ENCODE results near the gene PIGS. TPM values are rescaled to one million over a fixed set of nuclear protein-coding genes. Genes with fewer than 3 reads are reported as not detected.
"Not testable (repeated sequence)": the region's sequence is repeated elsewhere in the genome, so short reads cannot be mapped to it uniquely, and the experiment has no call there.

The PIGS gene
- total and polyA plus RNA-seq, 2 donors = 19.6 to 25.5 TPM

DNA sequence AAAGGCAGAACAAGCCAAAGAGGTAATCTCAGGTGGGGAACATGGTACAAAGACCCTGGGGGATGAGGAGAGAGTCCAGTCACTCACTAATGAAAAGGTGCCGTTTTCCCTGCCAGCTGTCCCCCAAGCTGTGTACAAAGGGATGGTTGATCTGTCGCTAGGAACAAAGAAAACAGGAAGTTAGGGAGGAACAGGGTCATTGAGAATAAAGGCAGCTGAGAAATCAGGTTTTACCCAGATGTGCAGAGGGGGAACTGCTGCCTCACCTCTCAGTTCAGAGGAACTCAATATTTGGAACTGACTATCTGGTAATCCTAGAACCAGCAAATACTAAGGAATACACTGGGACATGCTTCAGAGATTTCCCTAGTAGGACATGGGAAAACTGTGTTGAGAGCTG lies 41.2 kb upstream of the PIGS start:
- Histone ChIP-seq H3K36me3 (ENCODE audit: control insufficient read depth in 2 of 2, insufficient read depth in 2 of 2, low read length in 1 of 2) (peaks cover 36 to 69% of the 10 kb centered on the region in 2 donors), H3K4me1 (ENCODE audit: control insufficient read depth in 2 of 2, insufficient read depth in 2 of 2, low read length in 2 of 2) (peaks cover 0 to 5% of the 10 kb centered on the region in 2 donors), H3K9me3 (ENCODE audit: control insufficient read depth in 2 of 2, insufficient read depth in 1 of 2, low read length in 1 of 2) (no peaks in the 10 kb centered on the region), H3K27me3 (ENCODE audit: control insufficient read depth in 2 of 2, insufficient read depth in 1 of 2, low read length in 1 of 2) (no peaks in the 10 kb centered on the region), H3K27ac (ENCODE audit: low read depth in 1 of 2, low read length in 1 of 2) (no peak overlapping the region), H3K4me3 (ENCODE audit: low read length in 2 of 2) (no peak overlapping the region)
- DNase-seq (ENCODE audit: low read depth in 6 of 9, low spot score in 9 of 9) = no peak
- 31% methylated on average over 2 of the region's 2 CpGs for WGBS

DNA sequence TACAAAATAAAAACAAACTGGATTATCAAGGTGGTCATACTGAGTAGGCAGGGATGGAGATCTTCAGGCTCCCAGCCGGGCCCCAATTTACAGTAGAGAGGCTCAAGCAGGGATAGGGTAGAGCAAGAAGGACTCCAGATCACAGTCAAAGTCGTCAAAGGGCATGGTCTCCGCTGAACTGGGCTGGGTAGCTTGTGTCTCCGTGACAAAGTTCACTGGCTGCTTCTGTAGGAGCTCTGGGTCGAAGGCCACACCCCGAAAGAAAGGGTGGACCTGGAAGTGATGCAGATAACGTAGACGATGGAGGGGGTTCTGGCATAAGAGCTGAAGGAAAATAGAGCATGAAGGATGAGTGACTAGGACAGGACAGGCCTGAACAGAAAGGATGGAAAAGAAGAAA lies 39.1 kb upstream of the PIGS start:
- Histone ChIP-seq H3K36me3 (ENCODE audit: control insufficient read depth in 2 of 2, insufficient read depth in 2 of 2, low read length in 1 of 2) (peaks cover 18 to 47% of the 10 kb centered on the region in 2 donors), H3K27me3 (ENCODE audit: control insufficient read depth in 2 of 2, insufficient read depth in 1 of 2, low read length in 1 of 2) (no peaks in the 10 kb centered on the region), H3K4me1 (ENCODE audit: control insufficient read depth in 2 of 2, insufficient read depth in 2 of 2, low read length in 2 of 2) (peaks cover 0 to 5% of the 10 kb centered on the region in 2 donors), H3K9me3 (ENCODE audit: control insufficient read depth in 2 of 2, insufficient read depth in 1 of 2, low read length in 1 of 2) (no peaks in the 10 kb centered on the region), H3K27ac (ENCODE audit: low read depth in 1 of 2, low read length in 1 of 2) (no peak overlapping the region), H3K4me3 (ENCODE audit: low read length in 2 of 2) (no peak overlapping the region)
- 96% methylated on average over 8 of the region's 8 CpGs for WGBS
- no peak for DNase-seq (ENCODE audit: low read depth in 6 of 9, low spot score in 9 of 9)

GRCh38 chr17:28604031-28604430 lies 32.7 kb upstream of the PIGS start:
- not testable (repeated sequence) for H3K4me3 ChIP-seq (ENCODE audit: low read length in 2 of 2); H3K27ac ChIP-seq (ENCODE audit: low read depth in 1 of 2, low read length in 1 of 2); H3K27me3 ChIP-seq (ENCODE audit: control insufficient read depth in 2 of 2, insufficient read depth in 1 of 2, low read length in 1 of 2); H3K9me3 ChIP-seq (ENCODE audit: control insufficient read depth in 2 of 2, insufficient read depth in 1 of 2, low read length in 1 of 2); DNase-seq (ENCODE audit: low read depth in 6 of 9, low spot score in 9 of 9); H3K36me3 ChIP-seq (ENCODE audit: control insufficient read depth in 2 of 2, insufficient read depth in 2 of 2, low read length in 1 of 2)
- H3K4me1 ChIP-seq (ENCODE audit: control insufficient read depth in 2 of 2, insufficient read depth in 2 of 2, low read length in 2 of 2) = peaks cover 3 to 10% of the 10 kb centered on the region in 2 donors
- WGBS = 97% methylated on average over 29 of the region's 31 CpGs

DNA sequence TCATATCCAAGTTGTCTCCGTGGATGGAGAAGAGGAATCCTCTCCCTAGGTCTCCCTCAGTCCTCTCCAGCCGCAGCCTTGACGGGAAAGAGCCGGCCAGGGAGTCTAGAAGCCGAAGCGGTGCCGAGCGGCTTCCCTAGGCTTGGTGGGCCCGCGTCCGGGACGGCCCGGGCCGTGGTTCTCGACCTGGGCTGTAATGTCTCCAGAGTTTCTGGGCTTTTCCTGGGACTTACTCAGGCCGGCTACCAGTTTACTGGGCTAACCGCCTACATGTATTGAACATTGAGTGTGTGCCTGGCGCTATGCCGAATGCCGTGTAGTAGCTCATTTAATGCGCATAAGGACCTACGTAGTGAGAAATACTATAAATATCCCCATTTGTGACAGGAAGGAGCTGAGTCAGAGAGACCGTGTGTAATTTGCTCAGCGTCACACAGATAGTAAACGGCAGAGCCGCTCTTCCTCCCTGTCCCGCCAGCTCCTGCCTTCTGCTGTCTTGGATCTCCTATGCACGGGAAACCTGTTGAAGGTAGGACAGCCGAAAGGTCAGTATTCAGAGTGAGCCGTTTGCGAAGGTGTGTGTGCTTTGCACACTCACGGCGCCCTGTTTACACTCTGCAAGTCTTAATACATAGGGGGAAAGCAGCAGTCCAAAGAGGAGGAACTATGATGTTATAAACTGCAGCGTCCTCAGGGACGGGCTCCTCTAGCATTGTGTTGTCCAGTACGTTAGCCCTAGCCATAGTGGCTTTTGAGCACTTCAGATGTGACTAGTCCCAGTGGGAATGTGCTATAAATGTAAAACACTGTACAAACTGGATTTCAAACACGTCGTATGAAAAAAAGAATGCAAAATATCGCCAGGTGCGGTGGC lies 28.2 kb upstream of the PIGS start:
- Histone ChIP-seq H3K27ac (ENCODE audit: low read depth in 1 of 2, low read length in 1 of 2) (peak overlapping the region; percentile 83 to 92), H3K27me3 (ENCODE audit: control insufficient read depth in 2 of 2, insufficient read depth in 1 of 2, low read length in 1 of 2) (no peaks in the 10 kb centered on the region)
- 11% methylated on average over 40 of the region's 40 CpGs for WGBS

GRCh38 chr17:28598799-28599310 lies 27.5 kb upstream of the PIGS start, which contains the start of gene SPAG5:
SPAG5 (minus strand) TSS chr17:28599025; CDS start chr17:28598946, 79 bp downstream.
- H3K9me3 ChIP-seq (ENCODE audit: control insufficient read depth in 2 of 2, insufficient read depth in 1 of 2, low read length in 1 of 2) = peaks cover 0 to 3% of the 10 kb centered on the region in 2 donors
- WGBS = under 1% methylated on average over 44 of the region's 44 CpGs
- H3K4me1 ChIP-seq (ENCODE audit: control insufficient read depth in 2 of 2, insufficient read depth in 2 of 2, low read length in 2 of 2) = peaks cover 9 to 18% of the 10 kb centered on the region in 2 donors
- no peaks in the 10 kb centered on the region for H3K27me3 ChIP-seq (ENCODE audit: control insufficient read depth in 2 of 2, insufficient read depth in 1 of 2, low read length in 1 of 2)
- H3K36me3 ChIP-seq (ENCODE audit: control insufficient read depth in 2 of 2, insufficient read depth in 2 of 2, low read length in 1 of 2) = peaks cover 0 to 3% of the 10 kb centered on the region in 2 donors
- H3K27ac ChIP-seq (ENCODE audit: low read depth in 1 of 2, low read length in 1 of 2) = peak within 1 kb of the TSS; percentile 84 to 92
- DNase-seq (ENCODE audit: low read depth in 6 of 9, low spot score in 9 of 9) = peak; percentile 79 to 96 (median 91)
- peak within 1 kb of the TSS; percentile 68 to 87 for H3K4me3 ChIP-seq (ENCODE audit: low read length in 2 of 2)

More for the DNA sequence above, 28.2 kb upstream of the PIGS start:
- peaks cover 0 to 3% of the 10 kb centered on the region in 2 donors for H3K36me3 ChIP-seq (ENCODE audit: control insufficient read depth in 2 of 2, insufficient read depth in 2 of 2, low read length in 1 of 2)
- peak overlapping the region; percentile 68 to 87 for H3K4me3 ChIP-seq (ENCODE audit: low read length in 2 of 2)
- DNase-seq (ENCODE audit: low read depth in 6 of 9, low spot score in 9 of 9) = peak in 8 of 9 donors; percentile 16 to 66 (median 33)
- H3K4me1 ChIP-seq (ENCODE audit: control insufficient read depth in 2 of 2, insufficient read depth in 2 of 2, low read length in 2 of 2) = peaks cover 9 to 18% of the 10 kb centered on the region in 2 donors
- peaks cover 0 to 3% of the 10 kb centered on the region in 2 donors for H3K9me3 ChIP-seq (ENCODE audit: control insufficient read depth in 2 of 2, insufficient read depth in 1 of 2, low read length in 1 of 2)

GRCh38 chr17:28598389-28598788 lies 27.1 kb upstream of the PIGS start:
- Histone ChIP-seq H3K36me3 (ENCODE audit: control insufficient read depth in 2 of 2, insufficient read depth in 2 of 2, low read length in 1 of 2) (peaks cover 0 to 4% of the 10 kb centered on the region in 2 donors), H3K4me3 (ENCODE audit: low read length in 2 of 2) (peak overlapping the region; percentile 68 to 87), H3K27ac (ENCODE audit: low read depth in 1 of 2, low read length in 1 of 2) (peak overlapping the region; percentile 66 to 84), H3K4me1 (ENCODE audit: control insufficient read depth in 2 of 2, insufficient read depth in 2 of 2, low read length in 2 of 2) (peaks cover 9 to 18% of the 10 kb centered on the region in 2 donors), H3K9me3 (ENCODE audit: control insufficient read depth in 2 of 2, insufficient read depth in 1 of 2, low read length in 1 of 2) (peaks cover 0 to 3% of the 10 kb centered on the region in 2 donors), H3K27me3 (ENCODE audit: control insufficient read depth in 2 of 2, insufficient read depth in 1 of 2, low read length in 1 of 2) (no peaks in the 10 kb centered on the region)
- peak in 1 of 9 donors; percentile 11 for DNase-seq (ENCODE audit: low read depth in 6 of 9, low spot score in 9 of 9)
- WGBS = 12% methylated on average over 17 of the region's 17 CpGs

DNA sequence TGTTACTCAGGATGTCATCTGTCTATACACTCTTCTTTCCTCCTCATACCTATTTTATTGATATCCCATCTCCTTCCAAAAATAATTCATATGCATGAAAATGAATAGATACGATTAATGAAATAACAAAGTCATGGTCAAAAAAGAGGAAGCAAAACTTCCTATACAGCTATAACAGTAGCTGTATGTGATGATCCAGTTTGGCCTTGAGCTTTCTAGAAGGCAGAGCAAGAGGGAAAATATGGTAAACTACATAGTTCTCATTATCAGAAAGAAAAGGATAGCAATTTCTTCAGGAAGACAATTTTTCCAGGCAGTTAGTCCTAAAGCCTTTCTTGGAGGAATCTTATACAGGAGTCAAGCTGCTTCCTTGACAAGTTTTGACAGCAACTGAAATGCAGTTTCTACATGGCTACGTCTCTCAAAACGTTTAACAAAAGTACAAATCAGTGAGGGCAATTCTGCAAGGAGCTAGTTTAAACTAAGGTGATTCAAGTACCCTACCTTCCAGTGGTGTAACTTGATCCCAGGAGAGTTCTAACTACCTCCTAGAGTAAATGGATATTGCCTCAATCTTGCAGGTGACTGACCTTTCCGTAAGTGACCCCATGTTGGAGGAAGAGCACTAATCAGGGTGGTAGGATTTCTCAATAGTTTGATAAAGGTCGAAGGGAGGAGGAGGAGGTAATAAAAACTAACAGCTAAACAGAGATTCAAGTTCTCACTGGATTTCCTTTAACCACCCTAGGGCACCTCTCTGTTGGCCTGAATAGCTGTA lies 26.5 kb upstream of the PIGS start:
- Histone ChIP-seq H3K4me1 (ENCODE audit: control insufficient read depth in 2 of 2, insufficient read depth in 2 of 2, low read length in 2 of 2) (peaks cover 9 to 18% of the 10 kb centered on the region in 2 donors), H3K27ac (ENCODE audit: low read depth in 1 of 2, low read length in 1 of 2) (peak overlapping the region in 1 of 2 donors; percentile 84), H3K36me3 (ENCODE audit: control insufficient read depth in 2 of 2, insufficient read depth in 2 of 2, low read length in 1 of 2) (peaks cover 6% of the 10 kb centered on the region in 2 donors), H3K9me3 (ENCODE audit: control insufficient read depth in 2 of 2, insufficient read depth in 1 of 2, low read length in 1 of 2) (peaks cover 0 to 3% of the 10 kb centered on the region in 2 donors), H3K27me3 (ENCODE audit: control insufficient read depth in 2 of 2, insufficient read depth in 1 of 2, low read length in 1 of 2) (no peaks in the 10 kb centered on the region), H3K4me3 (ENCODE audit: low read length in 2 of 2) (peak overlapping the region; percentile 68 to 87)
- DNase-seq (ENCODE audit: low read depth in 6 of 9, low spot score in 9 of 9) = peak in 1 of 9 donors; percentile 13
- 63% methylated on average over 5 of the region's 5 CpGs for WGBS

- peaks cover 40 to 52% of the 10 kb centered on the region in 2 donors for H3K36me3 ChIP-seq (ENCODE audit: control insufficient read depth in 2 of 2, insufficient read depth in 2 of 2, low read length in 1 of 2)
- no peaks in the 10 kb centered on the region for H3K4me1 ChIP-seq (ENCODE audit: control insufficient read depth in 2 of 2, insufficient read depth in 2 of 2, low read length in 2 of 2)
- no peak for DNase-seq (ENCODE audit: low read depth in 6 of 9, low spot score in 9 of 9)
- no peak overlapping the region for H3K27ac ChIP-seq (ENCODE audit: low read depth in 1 of 2, low read length in 1 of 2)
- peaks cover 0 to 4% of the 10 kb centered on the region in 2 donors for H3K9me3 ChIP-seq (ENCODE audit: control insufficient read depth in 2 of 2, insufficient read depth in 1 of 2, low read length in 1 of 2)
- no peak overlapping the region for H3K4me3 ChIP-seq (ENCODE audit: low read length in 2 of 2)
- H3K27me3 ChIP-seq (ENCODE audit: control insufficient read depth in 2 of 2, insufficient read depth in 1 of 2, low read length in 1 of 2) = no peaks in the 10 kb centered on the region
- 98% methylated on average over 4 of the region's 4 CpGs for WGBS
These were observed 20.9 kb upstream of the PIGS start for GRCh38 chr17:28592260-28592659.
